K562 (cell line): Measurements from ENCODE around the gene CGGBP1. TPM values are rescaled to one million over a fixed set of nuclear protein-coding genes. Genes with fewer than 3 reads are reported as not detected.
A peak's percentile ranks its signal among the peaks of the same experiment; 100 is the strongest.

Experiments used
- ATAC-seq: fragments of 200-7000 bp; cut with Tn5 transposase; 3 replicates; pipeline ENCODE4 v1.9.1; 2020; ENCODE audit warnings: moderate library complexity
- BruUV-seq: library from RNA; stranded (reverse); fragments of 400-500 nt; replicated peaks from 2 replicates; lab custom pipeline; 2021; lab: Mats Ljungman, UMichigan
- CTCF ChIA-PET: fragments of 300-600 bp; formaldehyde crosslinking; extraction: SDS; loops from one replicate; lab custom pipeline; 2021; ENCODE audit warnings: low intra/inter-chr PET ratio; lab: Yijun Ruan, JAX
- POLR2A ChIA-PET: fragments of 300-600, 350-650 bp; sonication (Branson Sonifier 250); formaldehyde crosslinking; extraction: SDS; loops from one replicate; lab custom pipeline; 2021; ENCODE audit warnings: antibody characterized with exemption, inconsistent platforms; lab: Yijun Ruan, JAX
- DNase-seq, 4 experiments: peaks; one replicate each; pipeline versions ENCODE4 v3.0.0 to v3.0.0-alpha.2; 2011 to 2018; ENCODE audit warnings: low spot score in 3 of 4, mixed read lengths in 3 of 4; ENCODE audit errors: extremely low read depth in 1 of 4
- FAIRE-seq: peaks from 2 replicates; lab custom pipeline; 2011; peaks lifted over from hg19 to GRCh38; lab: Jason Lieb, UNC
- H2AFZ ChIP-seq: 2 replicates; pipeline ENCODE4 v1.6.0; 2011; ENCODE audit warnings: low read depth, low read length, control low read depth, inconsistent platforms
- H3K27ac ChIP-seq: fragments of 200-600 bp; 3 replicates; pipeline ENCODE4 v1.8.0; 2011; ENCODE audit warnings: low read depth, mild to moderate bottlenecking, control low read depth, inconsistent platforms, low read length, moderate library complexity, mixed read lengths; ENCODE audit errors: extremely low read depth
- H3K27me3 ChIP-seq, 2 experiments: fragments of 300-600 bp in 1 of 2; 2 replicates in 1 of 2; 3 replicates in 1 of 2; pipeline versions ENCODE4 v1.6.0 to v1.8.0; 2011; ENCODE audit warnings: inconsistent platforms in 2 of 2, low read length in 2 of 2, mild to moderate bottlenecking in 1 of 2, mixed read lengths in 1 of 2, moderate library complexity in 1 of 2; ENCODE audit not compliant: control insufficient read depth in 2 of 2, insufficient read depth in 2 of 2
- H3K36me3 ChIP-seq: fragments of 300-600 bp; 3 replicates; pipeline ENCODE4 v1.8.0; 2011; ENCODE audit warnings: mild to moderate bottlenecking, low read length, inconsistent platforms; ENCODE audit not compliant: control insufficient read depth, insufficient read depth
- H3K4me1 ChIP-seq, 2 experiments: fragments of 200-600 bp in 1 of 2; replicated peaks in 1 of 2; 2 replicates in 1 of 2; 3 replicates in 1 of 2; pipeline versions ENCODE4 v1.5.1 to v1.8.0; 2011; ENCODE audit warnings: inconsistent platforms in 2 of 2, low read length in 2 of 2, mild to moderate bottlenecking in 1 of 2, mixed read lengths in 1 of 2, moderate library complexity in 1 of 2; ENCODE audit not compliant: control insufficient read depth in 2 of 2, insufficient read depth in 2 of 2
- H3K4me2 ChIP-seq: 2 replicates; pipeline ENCODE4 v1.6.1; 2011; ENCODE audit warnings: low read length, control low read depth, inconsistent platforms, mixed read lengths; ENCODE audit not compliant: insufficient read depth
- H3K4me3 ChIP-seq: fragments of 200-600 bp; sonication (generic), shearing (Covaris generic); 2 replicates; pipeline ENCODE4 v1.5.1; 2016; ENCODE audit warnings: control low read depth, inconsistent platforms
- H3K79me2 ChIP-seq: fragments of 200-600 bp; 3 replicates; pipeline ENCODE4 v1.8.0; 2011; ENCODE audit warnings: low read length, inconsistent platforms; ENCODE audit not compliant: control insufficient read depth, insufficient read depth
- H3K9ac ChIP-seq, 2 experiments: 2 replicates each; pipeline versions ENCODE4 v1.6.0 to v1.6.1; 2011; ENCODE audit warnings: low read depth in 2 of 2, low read length in 2 of 2, control low read depth in 1 of 2, inconsistent platforms in 1 of 2, mild to moderate bottlenecking in 1 of 2, mixed read lengths in 1 of 2; ENCODE audit not compliant: insufficient read depth in 1 of 2
- H3K9me1 ChIP-seq: one replicate; pipeline ENCODE4 v1.6.0; 2011; ENCODE audit warnings: inconsistent platforms, mild to moderate bottlenecking, low read length, moderate library complexity; ENCODE audit not compliant: control insufficient read depth, insufficient read depth
- H3K9me3 ChIP-seq: replicated peaks from 2 replicates; pipeline ENCODE4 v1.5.1; 2011; ENCODE audit warnings: low read depth, low read length, inconsistent platforms; ENCODE audit not compliant: control insufficient read depth, insufficient read depth
- H4K20me1 ChIP-seq: replicated peaks from 2 replicates; pipeline ENCODE4 v1.6.1; 2011; ENCODE audit warnings: low read length, inconsistent platforms, mixed read lengths; ENCODE audit not compliant: control insufficient read depth, insufficient read depth
- ETV5 ChIP-seq: sonication (generic); formaldehyde crosslinking; IDR thresholded peaks from 2 replicates; pipeline ENCODE4 v1.4.0; 2020; ENCODE audit warnings: low read depth, mild to moderate bottlenecking, missing genetic modification reagents
- ID3 ChIP-seq, 2 experiments: fragments of 250-450 bp in 1 of 2; fragments of 450-650 bp in 1 of 2; sonication (Bioruptor Pico) in 1 of 2; IDR thresholded peaks; 2 replicates each; pipeline versions ENCODE4 v1.6.1 to v1.8.0; 2016 to 2021; ENCODE audit warnings: mild to moderate bottlenecking in 2 of 2, moderate library complexity in 2 of 2, missing compliant biosample characterization in 1 of 2, missing genetic modification characterization in 1 of 2
- MED1 ChIP-seq: sonication (generic); formaldehyde crosslinking; IDR thresholded peaks from 2 replicates; pipeline ENCODE4 v1.8.1; 2023; ENCODE audit warnings: missing genetic modification reagents, borderline replicate concordance
- MTF1 ChIP-seq: fragments of 250-450 bp; sonication (Bioruptor Pico); IDR thresholded peaks from 2 replicates; pipeline ENCODE4 v1.9.0; 2021; ENCODE audit warnings: moderate library complexity, mild to moderate bottlenecking, inconsistent platforms, borderline replicate concordance
- NCOA2 ChIP-seq, 2 experiments: fragments of 450-650 bp; IDR thresholded peaks; 2 replicates each; pipeline ENCODE4 v1.6.1; 2018; ENCODE audit warnings: mild to moderate bottlenecking in 2 of 2, moderate library complexity in 1 of 2; ENCODE audit not compliant: partially characterized antibody in 2 of 2
- ZNF431 ChIP-seq: sonication (generic); formaldehyde crosslinking; IDR thresholded peaks from 2 replicates; pipeline ENCODE4 v1.8.0; 2022; ENCODE audit warnings: mild to moderate bottlenecking, missing genetic modification reagents
- WGBS: fragments of 100-300 bp; shearing (Covaris generic); methylation state at CpG from one replicate; pipeline ENCODE4 v1.1.6; 2016; ENCODE audit warnings: low coverage, mixed read lengths; ENCODE audit not compliant: insufficient coverage; ENCODE audit errors: missing lambda C conversion rate; 5-methylcytosine and 5-hydroxymethylcytosine counted together
- in situ Hi-C: fragments of 300-500 bp; cut with MboI; formaldehyde crosslinking; loops from 4 replicates; pipeline ENCODE4 v1.15.0; 2018; ENCODE audit warnings: inconsistent platforms, mixed read lengths
- intact Hi-C: fragments of 100-400 bp; cut with micrococcal nuclease; formaldehyde crosslinking; loops from 2 replicates; pipeline ENCODE4 v1.14.2; 2022
- polyA plus RNA-seq, 8 experiments: library from polyadenylated mRNA; depleted of rRNA in 4 of 8; stranded (reverse) in 5 of 8; unstranded in 3 of 8; fragments of >200 nt; fragmentation: Nextera tagmentation in 2 of 8; fragmentation: Illumina TruSeq in 1 of 8; extraction: Ambion mirVana in 2 of 8; extraction: Trizol in 1 of 8; gene quantifications; 2 replicates each; pipeline versions ENCODE4 v1.2.1 to v1.2.3, GENCODE V29; 2011 to 2014; ENCODE audit warnings: inconsistent platforms in 1 of 8, missing spikeins in 1 of 8
- total RNA-seq, 7 experiments: library from RNA; depleted of rRNA in 6 of 7; stranded (reverse); fragments of >200 nt in 6 of 7; fragmentation: Illumina TruSeq in 2 of 7; extraction: Trizol in 2 of 7; gene quantifications; 2 replicates each; pipeline versions ENCODE4 v1.2.1 to v1.2.3, GENCODE V29; 2011 to 2021; ENCODE audit warnings: low replicate concordance in 1 of 7
- TF ChIP-seq, protein P1 (sequence below), 2 experiments: fragments of 450-650 bp; conservative IDR thresholded peaks; 2 replicates each; pipeline ENCODE4 v1.6.1; 2017; ENCODE audit warnings: mild to moderate bottlenecking in 2 of 2, moderate library complexity in 2 of 2
- TF ChIP-seq, protein P2 (sequence below): fragments of 450-650 bp; IDR thresholded peaks from 2 replicates; pipeline ENCODE4 v1.6.1; 2017; ENCODE audit warnings: antibody characterized with exemption, mild to moderate bottlenecking
- TF ChIP-seq, protein P3 (sequence below): sonication (generic); formaldehyde crosslinking; IDR thresholded peaks from 2 replicates; pipeline ENCODE4 v1.8.1; 2023; ENCODE audit warnings: missing genetic modification reagents, mild to moderate bottlenecking, borderline replicate concordance

CGGBP1 gene
- total and polyA plus RNA-seq, 9 of the 15 experiments (the other 6 are each of a cell fraction or from before 2014, with no cell fraction given), result 14.4 to 47.8 (median 37.8) TPM

- Histone ChIP-seq H3K9ac (no peak overlapping the region), H3K9me1 (no peaks in the 10 kb centered on the region), H3K27ac (no peak overlapping the region), H2AFZ (peak overlapping the region; percentile 27; the same call in 1 of the 2 replicates), H4K20me1 (no peaks in the 10 kb centered on the region), H3K36me3 (no peaks in the 10 kb centered on the region), H3K4me1 (no peaks in the 10 kb centered on the region), H3K4me2 (no peak overlapping the region), H3K9me3 (no peaks in the 10 kb centered on the region), H3K4me3 (no peak overlapping the region), H3K27me3 (no peaks in the 10 kb centered on the region), H3K79me2 (no peaks in the 10 kb centered on the region)
- ATAC-seq (peak; percentile 66), DNase-seq (peak in 2 of 4 experiments; percentile 15 to 16), FAIRE-seq (peak; percentile 49)
- POLR2A ChIA-PET, result interaction anchor here (1.0 kb wide), 1 partner anchor 109 kb away, joined by 4 read pairs; no protein-coding TSS in a partner anchor
- 18% methylated on average over 2 of the region's 2 CpGs for WGBS
- BruUV-seq, result no TSS peak
- CTCF ChIA-PET, result interaction anchor here (0.7 to 1.6 kb wide), 6 partner anchors 174 to 745 kb away, joined by 3 to 10 read pairs (median 4); no protein-coding TSS in a partner anchor
- in situ Hi-C loops (loop anchor here (25.0 kb wide), 1 partner anchor 693 kb away; no protein-coding TSS in a partner anchor), intact Hi-C loops (loop anchor here (1.0 to 10.0 kb wide), 4 partner anchors 108 to 1230 kb away; no protein-coding TSS in a partner anchor)
- TF ChIP-seq, protein P1, sequence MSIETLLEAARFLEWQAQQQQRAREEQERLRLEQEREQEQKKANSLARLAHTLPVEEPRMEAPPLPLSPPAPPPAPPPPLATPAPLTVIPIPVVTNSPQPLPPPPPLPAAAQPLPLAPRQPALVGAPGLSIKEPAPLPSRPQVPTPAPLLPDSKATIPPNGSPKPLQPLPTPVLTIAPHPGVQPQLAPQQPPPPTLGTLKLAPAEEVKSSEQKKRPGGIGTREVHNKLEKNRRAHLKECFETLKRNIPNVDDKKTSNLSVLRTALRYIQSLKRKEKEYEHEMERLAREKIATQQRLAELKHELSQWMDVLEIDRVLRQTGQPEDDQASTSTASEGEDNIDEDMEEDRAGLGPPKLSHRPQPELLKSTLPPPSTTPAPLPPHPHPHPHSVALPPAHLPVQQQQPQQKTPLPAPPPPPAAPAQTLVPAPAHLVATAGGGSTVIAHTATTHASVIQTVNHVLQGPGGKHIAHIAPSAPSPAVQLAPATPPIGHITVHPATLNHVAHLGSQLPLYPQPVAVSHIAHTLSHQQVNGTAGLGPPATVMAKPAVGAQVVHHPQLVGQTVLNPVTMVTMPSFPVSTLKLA (conservative IDR thresholded peaks at IDR 0.05), result no peak
- no peak for TF ChIP-seq MTF1
- TF ChIP-seq MED1, result no peak
- no peak for TF ChIP-seq ZNF431
- TF ChIP-seq, protein P2, sequence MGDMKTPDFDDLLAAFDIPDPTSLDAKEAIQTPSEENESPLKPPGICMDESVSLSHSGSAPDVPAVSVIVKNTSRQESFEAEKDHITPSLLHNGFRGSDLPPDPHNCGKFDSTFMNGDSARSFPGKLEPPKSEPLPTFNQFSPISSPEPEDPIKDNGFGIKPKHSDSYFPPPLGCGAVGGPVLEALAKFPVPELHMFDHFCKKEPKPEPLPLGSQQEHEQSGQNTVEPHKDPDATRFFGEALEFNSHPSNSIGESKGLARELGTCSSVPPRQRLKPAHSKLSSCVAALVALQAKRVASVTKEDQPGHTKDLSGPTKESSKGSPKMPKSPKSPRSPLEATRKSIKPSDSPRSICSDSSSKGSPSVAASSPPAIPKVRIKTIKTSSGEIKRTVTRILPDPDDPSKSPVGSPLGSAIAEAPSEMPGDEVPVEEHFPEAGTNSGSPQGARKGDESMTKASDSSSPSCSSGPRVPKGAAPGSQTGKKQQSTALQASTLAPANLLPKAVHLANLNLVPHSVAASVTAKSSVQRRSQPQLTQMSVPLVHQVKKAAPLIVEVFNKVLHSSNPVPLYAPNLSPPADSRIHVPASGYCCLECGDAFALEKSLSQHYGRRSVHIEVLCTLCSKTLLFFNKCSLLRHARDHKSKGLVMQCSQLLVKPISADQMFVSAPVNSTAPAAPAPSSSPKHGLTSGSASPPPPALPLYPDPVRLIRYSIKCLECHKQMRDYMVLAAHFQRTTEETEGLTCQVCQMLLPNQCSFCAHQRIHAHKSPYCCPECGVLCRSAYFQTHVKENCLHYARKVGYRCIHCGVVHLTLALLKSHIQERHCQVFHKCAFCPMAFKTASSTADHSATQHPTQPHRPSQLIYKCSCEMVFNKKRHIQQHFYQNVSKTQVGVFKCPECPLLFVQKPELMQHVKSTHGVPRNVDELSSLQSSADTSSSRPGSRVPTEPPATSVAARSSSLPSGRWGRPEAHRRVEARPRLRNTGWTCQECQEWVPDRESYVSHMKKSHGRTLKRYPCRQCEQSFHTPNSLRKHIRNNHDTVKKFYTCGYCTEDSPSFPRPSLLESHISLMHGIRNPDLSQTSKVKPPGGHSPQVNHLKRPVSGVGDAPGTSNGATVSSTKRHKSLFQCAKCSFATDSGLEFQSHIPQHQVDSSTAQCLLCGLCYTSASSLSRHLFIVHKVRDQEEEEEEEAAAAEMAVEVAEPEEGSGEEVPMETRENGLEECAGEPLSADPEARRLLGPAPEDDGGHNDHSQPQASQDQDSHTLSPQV, result no peak
- no peak for TF ChIP-seq NCOA2 (IDR thresholded peaks at IDR 0.05; ENCODE audit: partially characterized antibody in 2 of 2)
- TF ChIP-seq, protein P3, sequence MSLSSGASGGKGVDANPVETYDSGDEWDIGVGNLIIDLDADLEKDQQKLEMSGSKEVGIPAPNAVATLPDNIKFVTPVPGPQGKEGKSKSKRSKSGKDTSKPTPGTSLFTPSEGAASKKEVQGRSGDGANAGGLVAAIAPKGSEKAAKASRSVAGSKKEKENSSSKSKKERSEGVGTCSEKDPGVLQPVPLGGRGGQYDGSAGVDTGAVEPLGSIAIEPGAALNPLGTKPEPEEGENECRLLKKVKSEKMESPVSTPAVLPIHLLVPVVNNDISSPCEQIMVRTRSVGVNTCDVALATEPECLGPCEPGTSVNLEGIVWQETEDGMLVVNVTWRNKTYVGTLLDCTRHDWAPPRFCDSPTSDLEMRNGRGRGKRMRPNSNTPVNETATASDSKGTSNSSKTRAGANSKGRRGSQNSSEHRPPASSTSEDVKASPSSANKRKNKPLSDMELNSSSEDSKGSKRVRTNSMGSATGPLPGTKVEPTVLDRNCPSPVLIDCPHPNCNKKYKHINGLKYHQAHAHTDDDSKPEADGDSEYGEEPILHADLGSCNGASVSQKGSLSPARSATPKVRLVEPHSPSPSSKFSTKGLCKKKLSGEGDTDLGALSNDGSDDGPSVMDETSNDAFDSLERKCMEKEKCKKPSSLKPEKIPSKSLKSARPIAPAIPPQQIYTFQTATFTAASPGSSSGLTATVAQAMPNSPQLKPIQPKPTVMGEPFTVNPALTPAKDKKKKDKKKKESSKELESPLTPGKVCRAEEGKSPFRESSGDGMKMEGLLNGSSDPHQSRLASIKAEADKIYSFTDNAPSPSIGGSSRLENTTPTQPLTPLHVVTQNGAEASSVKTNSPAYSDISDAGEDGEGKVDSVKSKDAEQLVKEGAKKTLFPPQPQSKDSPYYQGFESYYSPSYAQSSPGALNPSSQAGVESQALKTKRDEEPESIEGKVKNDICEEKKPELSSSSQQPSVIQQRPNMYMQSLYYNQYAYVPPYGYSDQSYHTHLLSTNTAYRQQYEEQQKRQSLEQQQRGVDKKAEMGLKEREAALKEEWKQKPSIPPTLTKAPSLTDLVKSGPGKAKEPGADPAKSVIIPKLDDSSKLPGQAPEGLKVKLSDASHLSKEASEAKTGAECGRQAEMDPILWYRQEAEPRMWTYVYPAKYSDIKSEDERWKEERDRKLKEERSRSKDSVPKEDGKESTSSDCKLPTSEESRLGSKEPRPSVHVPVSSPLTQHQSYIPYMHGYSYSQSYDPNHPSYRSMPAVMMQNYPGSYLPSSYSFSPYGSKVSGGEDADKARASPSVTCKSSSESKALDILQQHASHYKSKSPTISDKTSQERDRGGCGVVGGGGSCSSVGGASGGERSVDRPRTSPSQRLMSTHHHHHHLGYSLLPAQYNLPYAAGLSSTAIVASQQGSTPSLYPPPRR (CRISPR knock-in tag), result no peak
- no peak for TF ChIP-seq ID3 (CRISPR knock-in tag; IDR thresholded peaks at IDR 0.05)
- no peak for TF ChIP-seq ID3 (tag; IDR thresholded peaks at IDR 0.05)
- TF ChIP-seq ETV5 (CRISPR knock-in tag), result no peak
These were observed 53.7 kb downstream of the CGGBP1 start for GRCh38 chr3:88005066-88005465.
